ENCODE results near the gene SREBF1. TPM values are rescaled to one million over a fixed set of nuclear protein-coding genes. Genes with fewer than 3 reads are reported as not detected.

SREBF1 gene
- polyA plus RNA-seq, 1 of the 3 experiments (the other 2 are of a cell fraction) = 20.4 TPM

DNA sequence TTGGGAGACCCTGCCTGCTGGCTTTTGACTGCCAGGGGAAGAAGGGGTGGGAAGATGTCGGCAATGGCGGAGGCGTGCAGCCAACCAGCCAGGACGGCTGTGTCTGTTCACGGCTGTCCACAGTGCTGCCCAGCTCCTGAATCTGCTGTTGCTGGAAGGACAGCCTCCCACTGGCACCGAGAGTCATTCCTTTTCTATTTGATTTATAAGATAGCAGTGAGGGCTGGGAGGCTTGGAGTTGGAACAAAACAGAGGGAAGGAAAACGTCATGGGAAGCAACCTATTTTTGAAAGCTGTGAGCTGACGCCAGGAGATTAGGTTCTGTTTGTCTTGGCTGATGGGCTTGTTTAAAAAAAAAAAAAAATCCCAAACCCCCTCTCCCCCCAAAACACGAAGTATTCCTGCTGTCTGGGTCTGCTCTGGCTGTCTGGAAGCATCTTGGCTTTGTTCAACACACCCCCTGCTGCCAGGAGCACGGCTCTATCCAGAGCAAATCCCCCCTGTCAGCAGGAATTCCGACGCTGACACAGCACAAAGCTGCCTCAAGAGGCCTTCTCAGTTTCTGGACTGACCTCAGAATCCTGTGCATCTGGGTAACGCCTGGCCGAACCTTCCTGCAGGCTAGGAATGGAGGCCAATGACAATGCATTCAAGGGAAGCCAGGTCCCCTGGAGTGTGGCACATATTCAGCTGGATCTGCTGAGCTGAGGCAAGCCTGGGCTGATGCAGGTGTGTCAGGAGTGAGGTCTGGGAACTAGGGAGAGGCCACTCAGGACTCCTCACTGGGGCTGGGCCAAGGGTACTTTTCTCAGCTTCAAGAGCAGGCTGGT lies 41.0 kb upstream of the SREBF1 start:
- CTCF ChIA-PET = interaction anchor here (0.6 to 5.0 kb wide), 12 partner anchors 11 to 186 kb away, joined by 3 to 37 read pairs (median 9); no protein-coding TSS in a partner anchor
- peak overlapping the region; percentile 84 to 99 for H3K27ac ChIP-seq (ENCODE audit: low read depth in 2 of 2, low read length in 1 of 2)
- 30% methylated on average over 14 of the region's 14 CpGs for WGBS (ENCODE audit: low lambda C conversion rate)
- peak overlapping the region; percentile 65 for H3K4me2 ChIP-seq
- peak overlapping the region; percentile 32; the same call in 1 of the 2 replicates for H3K9ac ChIP-seq
- H3K9me2 ChIP-seq = no peaks in the 10 kb centered on the region
- H4K20me1 ChIP-seq (ENCODE audit: insufficient read depth) = peaks cover 7% of the 10 kb centered on the region
- H3K79me2 ChIP-seq (ENCODE audit: insufficient read depth) = no peaks in the 10 kb centered on the region
- TF ChIP-seq SMC3 (IDR thresholded peaks at IDR 0.05; ENCODE audit: low read depth, low read length) (peak; percentile 18; the same call in 1 of the 2 replicates), SIN3A (IDR thresholded peaks at IDR 0.05; ENCODE audit: borderline replicate concordance, low read depth, low read length) (peak; percentile 44; the same call in 1 of the 2 replicates), MEF2A (IDR thresholded peaks at IDR 0.05; ENCODE audit: borderline replicate concordance, low read depth) (no peak), RAD21 (IDR thresholded peaks at IDR 0.05; ENCODE audit: low read length) (peak; percentile 20), REST (IDR thresholded peaks at IDR 0.05; ENCODE audit: low read depth, low read length) (peak; percentile 78), NFIC (IDR thresholded peaks at IDR 0.05; ENCODE audit: borderline replicate concordance) (peak; percentile 77), POLR2AphosphoS5 (IDR thresholded peaks at IDR 0.05; ENCODE audit: low read depth, low read length) (no peak; the same call in 1 of the 2 replicates), TCF12 (IDR thresholded peaks at IDR 0.05) (peak; percentile 4; the same call in 1 of the 2 replicates), MXI1 (IDR thresholded peaks at IDR 0.05; ENCODE audit: low read depth, low read length) (peak; percentile 58; the same call in 1 of the 2 replicates), TEAD4 (IDR thresholded peaks at IDR 0.05; ENCODE audit: borderline replicate concordance, insufficient read depth) (no peak), GATA2 (CRISPR knock-in tag; IDR thresholded peaks at IDR 0.05) (peak; percentile 74), FOXJ3 (CRISPR knock-in tag; IDR thresholded peaks at IDR 0.05) (peak; percentile 68), CTCF (IDR thresholded peaks at IDR 0.05) (0 out of 2 replicates have a peak, but pooled peaks have one; percentile 21)
- TF ChIP-seq, protein P1, sequence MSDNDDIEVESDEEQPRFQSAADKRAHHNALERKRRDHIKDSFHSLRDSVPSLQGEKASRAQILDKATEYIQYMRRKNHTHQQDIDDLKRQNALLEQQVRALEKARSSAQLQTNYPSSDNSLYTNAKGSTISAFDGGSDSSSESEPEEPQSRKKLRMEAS (IDR thresholded peaks at IDR 0.05; ENCODE audit: low read depth) = peak; percentile 38; the same call in 1 of the 2 replicates
- TF ChIP-seq, protein P2, sequence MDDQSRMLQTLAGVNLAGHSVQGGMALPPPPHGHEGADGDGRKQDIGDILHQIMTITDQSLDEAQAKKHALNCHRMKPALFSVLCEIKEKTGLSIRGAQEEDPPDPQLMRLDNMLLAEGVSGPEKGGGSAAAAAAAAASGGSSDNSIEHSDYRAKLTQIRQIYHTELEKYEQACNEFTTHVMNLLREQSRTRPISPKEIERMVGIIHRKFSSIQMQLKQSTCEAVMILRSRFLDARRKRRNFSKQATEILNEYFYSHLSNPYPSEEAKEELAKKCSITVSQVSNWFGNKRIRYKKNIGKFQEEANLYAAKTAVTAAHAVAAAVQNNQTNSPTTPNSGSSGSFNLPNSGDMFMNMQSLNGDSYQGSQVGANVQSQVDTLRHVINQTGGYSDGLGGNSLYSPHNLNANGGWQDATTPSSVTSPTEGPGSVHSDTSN (IDR thresholded peaks at IDR 0.05) = peak; percentile 56
- TF ChIP-seq, protein P3, sequence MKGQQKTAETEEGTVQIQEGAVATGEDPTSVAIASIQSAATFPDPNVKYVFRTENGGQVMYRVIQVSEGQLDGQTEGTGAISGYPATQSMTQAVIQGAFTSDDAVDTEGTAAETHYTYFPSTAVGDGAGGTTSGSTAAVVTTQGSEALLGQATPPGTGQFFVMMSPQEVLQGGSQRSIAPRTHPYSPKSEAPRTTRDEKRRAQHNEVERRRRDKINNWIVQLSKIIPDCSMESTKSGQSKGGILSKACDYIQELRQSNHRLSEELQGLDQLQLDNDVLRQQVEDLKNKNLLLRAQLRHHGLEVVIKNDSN (IDR thresholded peaks at IDR 0.05; ENCODE audit: borderline replicate concordance, low read depth) = no peak
- POLR2A ChIA-PET = interaction anchor here (0.7 to 2.2 kb wide), 6 partner anchors 23 to 87 kb away, joined by 3 to 16 read pairs (median 4); partner anchors contain the start of gene SREBF1
- H3K4me1 ChIP-seq (ENCODE audit: control insufficient read depth in 1 of 2, insufficient read depth in 2 of 2, low read depth in 1 of 2, low read length in 1 of 2) = peaks cover 15 to 55% of the 10 kb centered on the region in 2 experiments
- 0 out of 4 replicates have a peak overlapping the region, but pooled peaks of 1 of the 2 experiments have one; percentile 9 for H3K4me3 ChIP-seq (ENCODE audit: low read depth in 2 of 2, low read length in 1 of 2)
- peaks cover 22 to 75% of the 10 kb centered on the region in 2 experiments for H3K36me3 ChIP-seq (replicated peaks in 1 of 2; ENCODE audit: control insufficient read depth in 1 of 2, insufficient read depth in 2 of 2, low read length in 1 of 2)
- no peaks in the 10 kb centered on the region for H3K9me3 ChIP-seq
- H2AFZ ChIP-seq (ENCODE audit: low read depth) = no peak overlapping the region
- H3K27me3 ChIP-seq (ENCODE audit: insufficient read depth) = no peaks in the 10 kb centered on the region
- peaks cover 30% of the 10 kb centered on the region for H3F3A ChIP-seq (replicated peaks; ENCODE audit: insufficient read depth)
- peak; percentile 74 for DNase-seq
